ENCODE results near the gene FAM13C.

The FAM13C gene

GRCh38 chr10:59320355-59320754, 42.0 kb downstream of the FAM13C start:
- H3K4me1 Mint-ChIP-seq (ENCODE audit: low read depth), result no peaks in the 10 kb centered on the region
- H3K9me3 Mint-ChIP-seq, result peaks cover 6% of the 10 kb centered on the region
- H3K27ac Mint-ChIP-seq, result no peak overlapping the region
- H3K27me3 Mint-ChIP-seq, result no peaks in the 10 kb centered on the region
- intact Hi-C loops (cut with micrococcal nuclease), result no loop called here
- no peaks in the 10 kb centered on the region for H3K36me3 Mint-ChIP-seq (ENCODE audit: low read depth)
- H3K4me3 Mint-ChIP-seq, result no peak overlapping the region

- Mint-ChIP-seq H3K36me3 (ENCODE audit: low read depth) (no peaks in the 10 kb centered on the region), H3K9me3 (peaks cover 6% of the 10 kb centered on the region), H3K27me3 (no peaks in the 10 kb centered on the region), H3K27ac (no peak overlapping the region), H3K4me1 (ENCODE audit: low read depth) (no peaks in the 10 kb centered on the region), H3K4me3 (no peak overlapping the region)
- intact Hi-C loops (cut with micrococcal nuclease), result no loop called here
Observed at GRCh38 chr10:59319854-59320253, 42.5 kb downstream of the FAM13C start.

DNA sequence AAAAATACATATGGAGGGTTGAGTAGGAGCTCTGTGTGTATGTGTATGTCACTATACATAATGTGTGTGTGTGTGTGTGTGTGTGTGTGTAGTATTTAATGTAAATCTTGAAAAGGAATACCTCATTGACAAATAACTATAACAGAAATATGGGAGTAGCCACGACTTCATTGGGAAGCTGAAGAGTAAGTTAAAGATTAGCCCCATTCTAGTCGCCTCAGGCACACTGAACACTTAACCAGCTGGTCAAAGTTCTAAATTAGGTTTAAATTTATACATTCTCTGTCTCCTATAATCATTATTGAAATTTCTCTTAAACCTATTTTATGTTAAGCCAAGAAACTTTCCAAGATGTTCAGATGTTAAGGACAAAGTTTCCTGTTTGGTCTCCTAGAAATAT, 45.3 kb downstream of the FAM13C start:
- no peaks in the 10 kb centered on the region for H3K4me1 Mint-ChIP-seq (ENCODE audit: low read depth)
- peaks cover 3% of the 10 kb centered on the region for H3K9me3 Mint-ChIP-seq
- H3K4me3 Mint-ChIP-seq, result no peak overlapping the region
- no peaks in the 10 kb centered on the region for H3K27me3 Mint-ChIP-seq
- no peaks in the 10 kb centered on the region for H3K36me3 Mint-ChIP-seq (ENCODE audit: low read depth)
- H3K27ac Mint-ChIP-seq, result no peak overlapping the region
- intact Hi-C loops (cut with micrococcal nuclease), result no loop called here

DNA sequence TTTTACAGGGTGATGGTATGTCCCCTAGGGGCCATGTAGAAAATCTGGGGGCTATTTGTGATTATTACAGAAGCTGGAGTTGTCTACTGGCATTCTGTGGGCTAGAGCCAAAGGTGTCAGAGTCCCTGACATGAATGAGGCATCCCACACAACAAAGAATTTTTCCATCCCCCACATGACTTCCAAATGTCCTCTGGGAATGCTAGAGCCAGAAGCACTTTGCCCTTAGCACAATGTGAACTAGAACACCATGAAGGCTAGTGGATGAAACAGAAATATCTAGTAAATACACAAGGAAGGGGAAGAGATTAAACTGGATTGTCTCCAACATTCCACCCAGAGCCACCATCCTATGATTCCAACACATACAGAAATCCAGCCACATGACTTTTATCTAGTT, 46.9 kb downstream of the FAM13C start:
- intact Hi-C loops (cut with micrococcal nuclease), result no loop called here
- H3K4me3 Mint-ChIP-seq, result no peak overlapping the region
- H3K27me3 Mint-ChIP-seq, result no peaks in the 10 kb centered on the region
- no peak overlapping the region for H3K27ac Mint-ChIP-seq
- no peaks in the 10 kb centered on the region for H3K36me3 Mint-ChIP-seq (ENCODE audit: low read depth)
- H3K4me1 Mint-ChIP-seq (ENCODE audit: low read depth), result no peaks in the 10 kb centered on the region
- no peaks in the 10 kb centered on the region for H3K9me3 Mint-ChIP-seq

GRCh38 chr10:59314268-59314667, 48.1 kb downstream of the FAM13C start:
- Mint-ChIP-seq H3K4me1 (ENCODE audit: low read depth) (no peaks in the 10 kb centered on the region), H3K27me3 (no peaks in the 10 kb centered on the region), H3K9me3 (peaks cover 3% of the 10 kb centered on the region), H3K27ac (no peak overlapping the region), H3K4me3 (no peak overlapping the region), H3K36me3 (ENCODE audit: low read depth) (no peaks in the 10 kb centered on the region)
- intact Hi-C loops (cut with micrococcal nuclease), result no loop called here

GRCh38 chr10:59312247-59312646, 50.1 kb downstream of the FAM13C start:
- Mint-ChIP-seq H3K27ac (no peak overlapping the region), H3K36me3 (ENCODE audit: low read depth) (no peaks in the 10 kb centered on the region), H3K9me3 (peaks cover 8% of the 10 kb centered on the region), H3K27me3 (no peaks in the 10 kb centered on the region), H3K4me3 (no peak overlapping the region), H3K4me1 (ENCODE audit: low read depth) (no peaks in the 10 kb centered on the region)
- intact Hi-C loops (cut with micrococcal nuclease), result no loop called here

- Mint-ChIP-seq H3K27me3 (no peaks in the 10 kb centered on the region), H3K4me3 (no peak overlapping the region), H3K4me1 (ENCODE audit: low read depth) (no peaks in the 10 kb centered on the region), H3K27ac (no peak overlapping the region), H3K9me3 (peaks cover 8% of the 10 kb centered on the region), H3K36me3 (ENCODE audit: low read depth) (no peaks in the 10 kb centered on the region)
- intact Hi-C loops (cut with micrococcal nuclease), result no loop called here
Observed at GRCh38 chr10:59311025-59311424, 51.3 kb downstream of the FAM13C start.

- H3K4me3 Mint-ChIP-seq, result no peak overlapping the region
- no peaks in the 10 kb centered on the region for H3K4me1 Mint-ChIP-seq (ENCODE audit: low read depth)
- H3K9me3 Mint-ChIP-seq, result peaks cover 8% of the 10 kb centered on the region
- no peaks in the 10 kb centered on the region for H3K27me3 Mint-ChIP-seq
- no peaks in the 10 kb centered on the region for H3K36me3 Mint-ChIP-seq (ENCODE audit: low read depth)
- H3K27ac Mint-ChIP-seq, result no peak overlapping the region
- intact Hi-C loops (cut with micrococcal nuclease), result no loop called here
Observed at GRCh38 chr10:59310324-59310914, 51.9 kb downstream of the FAM13C start.

GRCh38 chr10:59304521-59305097, 57.7 kb downstream of the FAM13C start:
- Mint-ChIP-seq H3K9me3 (peaks cover 16% of the 10 kb centered on the region), H3K27me3 (no peaks in the 10 kb centered on the region), H3K36me3 (ENCODE audit: low read depth) (no peaks in the 10 kb centered on the region), H3K4me3 (no peak overlapping the region), H3K27ac (no peak overlapping the region), H3K4me1 (ENCODE audit: low read depth) (no peaks in the 10 kb centered on the region)
- intact Hi-C loops (cut with micrococcal nuclease), result no loop called here

GRCh38 chr10:59303018-59303417, 59.3 kb downstream of the FAM13C start:
- Mint-ChIP-seq H3K27ac (no peak overlapping the region), H3K4me3 (no peak overlapping the region), H3K9me3 (peaks cover 7% of the 10 kb centered on the region), H3K36me3 (ENCODE audit: low read depth) (no peaks in the 10 kb centered on the region), H3K4me1 (ENCODE audit: low read depth) (no peaks in the 10 kb centered on the region), H3K27me3 (no peaks in the 10 kb centered on the region)
- intact Hi-C loops (cut with micrococcal nuclease), result no loop called here

GRCh38 chr10:59302381-59302780, 60.0 kb downstream of the FAM13C start:
- Mint-ChIP-seq H3K27ac (no peak overlapping the region), H3K9me3 (peaks cover 7% of the 10 kb centered on the region), H3K36me3 (ENCODE audit: low read depth) (no peaks in the 10 kb centered on the region), H3K27me3 (no peaks in the 10 kb centered on the region), H3K4me3 (no peak overlapping the region), H3K4me1 (ENCODE audit: low read depth) (no peaks in the 10 kb centered on the region)
- intact Hi-C loops (cut with micrococcal nuclease), result no loop called here

DNA sequence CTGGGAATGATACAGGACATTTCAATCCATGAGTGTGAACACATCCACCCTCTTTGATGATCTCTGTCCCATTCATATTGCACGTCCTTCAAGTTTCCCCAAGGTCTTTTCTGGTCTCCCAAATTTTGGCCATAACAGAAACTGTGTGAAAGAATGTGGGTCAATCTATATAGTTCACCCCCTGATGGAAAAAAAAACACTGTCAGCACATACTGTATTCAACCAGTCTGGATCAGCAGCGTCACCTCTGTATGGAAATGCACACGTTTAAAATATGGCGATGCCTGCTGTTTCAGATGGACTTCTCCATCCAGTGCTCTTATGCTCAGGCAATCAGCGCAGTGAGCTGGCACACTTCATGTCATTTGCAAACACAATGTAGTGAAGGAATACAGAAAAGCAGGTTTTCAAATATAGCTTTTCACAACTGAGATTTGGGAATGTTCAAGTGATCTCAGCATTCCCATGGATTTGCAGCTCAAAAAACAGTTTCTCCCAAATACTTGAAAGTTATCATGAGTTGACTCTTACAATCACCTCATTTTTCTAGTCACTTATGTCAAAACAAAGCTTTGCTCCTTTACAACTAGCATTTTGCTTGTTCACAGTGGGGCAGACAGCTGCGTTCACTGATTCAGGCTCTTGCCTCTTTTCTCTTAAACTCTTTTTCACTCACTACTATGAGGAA, 61.1 kb downstream of the FAM13C start:
- H3K4me1 Mint-ChIP-seq (ENCODE audit: low read depth), result no peaks in the 10 kb centered on the region
- no peaks in the 10 kb centered on the region for H3K27me3 Mint-ChIP-seq
- H3K9me3 Mint-ChIP-seq, result peaks cover 7% of the 10 kb centered on the region
- H3K4me3 Mint-ChIP-seq, result no peak overlapping the region
- H3K36me3 Mint-ChIP-seq (ENCODE audit: low read depth), result no peaks in the 10 kb centered on the region
- H3K27ac Mint-ChIP-seq, result no peak overlapping the region
- intact Hi-C loops (cut with micrococcal nuclease), result no loop called here

- intact Hi-C loops (cut with micrococcal nuclease), result no loop called here
- H3K27me3 Mint-ChIP-seq, result no peaks in the 10 kb centered on the region
- H3K36me3 Mint-ChIP-seq (ENCODE audit: low read depth), result no peaks in the 10 kb centered on the region
- H3K9me3 Mint-ChIP-seq, result peaks cover 7% of the 10 kb centered on the region
- H3K4me3 Mint-ChIP-seq, result no peak overlapping the region
- H3K27ac Mint-ChIP-seq, result no peak overlapping the region
- H3K4me1 Mint-ChIP-seq (ENCODE audit: low read depth), result no peaks in the 10 kb centered on the region
Observed at GRCh38 chr10:59300386-59300785, 62.0 kb downstream of the FAM13C start.

DNA sequence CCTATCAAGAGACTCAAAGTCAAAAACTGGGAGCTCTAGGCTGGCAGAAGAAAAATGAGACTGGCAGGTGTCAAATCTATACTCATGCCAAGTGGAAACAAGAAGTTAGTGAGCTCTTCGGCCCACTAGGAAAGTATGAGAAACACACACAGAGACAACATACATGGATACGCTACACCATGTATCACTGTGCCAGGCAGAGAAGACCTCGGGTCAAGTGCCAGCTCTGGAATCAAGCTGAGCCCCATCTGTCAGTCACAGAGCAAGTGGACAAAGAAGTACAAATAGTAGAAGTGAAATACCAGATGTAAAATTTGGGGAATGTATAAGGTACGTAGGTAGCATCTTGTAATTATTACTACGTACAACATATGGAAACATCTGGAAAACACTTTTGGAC, 62.4 kb downstream of the FAM13C start:
- Mint-ChIP-seq H3K27me3 (no peaks in the 10 kb centered on the region), H3K36me3 (ENCODE audit: low read depth) (no peaks in the 10 kb centered on the region), H3K27ac (no peak overlapping the region), H3K4me3 (no peak overlapping the region), H3K4me1 (ENCODE audit: low read depth) (no peaks in the 10 kb centered on the region), H3K9me3 (peaks cover 7% of the 10 kb centered on the region)
- intact Hi-C loops (cut with micrococcal nuclease), result no loop called here

DNA sequence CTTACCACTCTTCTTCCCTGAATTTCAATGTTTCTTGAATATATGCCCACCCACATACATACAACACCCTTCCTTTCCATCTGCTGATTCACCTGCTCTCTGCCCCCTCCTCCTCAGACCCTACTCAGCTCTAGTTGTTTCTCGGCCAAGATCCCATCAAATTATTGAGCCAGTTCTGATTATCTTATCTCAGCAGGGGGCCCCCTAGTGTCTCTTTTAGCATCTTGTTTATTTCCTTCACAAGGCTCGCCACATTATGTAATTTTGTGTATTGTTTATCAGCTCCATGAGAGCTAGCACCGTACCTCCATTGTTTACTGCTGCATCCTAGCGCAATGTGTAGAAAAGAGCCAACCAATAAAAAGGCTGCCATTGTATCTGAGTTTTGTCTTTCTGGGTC, 71.9 kb downstream of the FAM13C start:
- Mint-ChIP-seq H3K36me3 (ENCODE audit: low read depth) (no peaks in the 10 kb centered on the region), H3K4me1 (ENCODE audit: low read depth) (no peaks in the 10 kb centered on the region), H3K27me3 (no peaks in the 10 kb centered on the region), H3K4me3 (no peak overlapping the region), H3K27ac (no peak overlapping the region), H3K9me3 (no peaks in the 10 kb centered on the region)
- intact Hi-C loops (cut with micrococcal nuclease), result no loop called here
